Measurements from ENCODE around the gene AMBP.

GRCh38 chr9:114124666-114125475 lies 46.8 kb upstream of the AMBP start:
- TF ChIP-seq TAF1 (IDR thresholded peaks at IDR 0.05; ENCODE audit: borderline replicate concordance, low read depth, low read length) = no peak
- no peak for TF ChIP-seq GABPA (IDR thresholded peaks at IDR 0.05; ENCODE audit: low read depth)
- TF ChIP-seq RFX5 (IDR thresholded peaks at IDR 0.05; ENCODE audit: low read length) = no peak
- TF ChIP-seq CTCF (IDR thresholded peaks at IDR 0.05) = no peak
- no peak for TF ChIP-seq YY1 (IDR thresholded peaks at IDR 0.05; ENCODE audit: low read depth)
- no peak for TF ChIP-seq FOXM1 (IDR thresholded peaks at IDR 0.05; ENCODE audit: low read depth)
- TF ChIP-seq REST (IDR thresholded peaks at IDR 0.05; ENCODE audit: low read depth, low read length) = no peak
- TF ChIP-seq TCF12 (IDR thresholded peaks at IDR 0.05) = no peak
- TF ChIP-seq SIN3A (IDR thresholded peaks at IDR 0.05; ENCODE audit: borderline replicate concordance, low read depth, low read length) = no peak
- no peak for TF ChIP-seq RAD21 (IDR thresholded peaks at IDR 0.05; ENCODE audit: low read length)
- no peak for TF ChIP-seq EP300 (IDR thresholded peaks at IDR 0.05; ENCODE audit: borderline replicate concordance in 1 of 2, low read depth in 1 of 2, low read length in 1 of 2)
- TF ChIP-seq MAX (IDR thresholded peaks at IDR 0.05; ENCODE audit: low read depth) = no peak
- TF ChIP-seq ELF1 (IDR thresholded peaks at IDR 0.05) = no peak
- no peak for TF ChIP-seq EZH2phosphoT487 (IDR thresholded peaks at IDR 0.05; ENCODE audit: borderline replicate concordance, low read depth)
